GM19372 (cell line): ENCODE data around the gene DNAJB14.
A peak's percentile ranks its signal among the peaks of the same experiment; 100 is the strongest.

Experiments used
- ATAC-seq: cut with Tn5 transposase; IDR thresholded peaks from one replicate; pipeline ENCODE4 v1.9.1; 2021; ENCODE audit warnings: mild to moderate bottlenecking, low read depth, moderate library complexity; ENCODE audit not compliant: unreplicated experiment

DNAJB14 gene

GRCh38 chr4:99945718-99946355 lies 581 bp downstream of the DNAJB14 start:
- ATAC-seq, result peak; percentile 1

GRCh38 chr4:99943904-99944437 lies 2.4 kb downstream of the DNAJB14 start:
- ATAC-seq, result no peak

GRCh38 chr4:99938243-99938753 lies 8.1 kb downstream of the DNAJB14 start:
- no peak for ATAC-seq

GRCh38 chr4:99934891-99935290 lies 11.5 kb downstream of the DNAJB14 start:
- ATAC-seq, result no peak

GRCh38 chr4:99927566-99927965 lies 18.9 kb downstream of the DNAJB14 start:
- no peak for ATAC-seq

GRCh38 chr4:99921174-99921573 lies 25.2 kb downstream of the DNAJB14 start:
- no peak for ATAC-seq

GRCh38 chr4:99918656-99919055 lies 27.8 kb downstream of the DNAJB14 start:
- no peak for ATAC-seq

GRCh38 chr4:99917575-99917974 lies 28.8 kb downstream of the DNAJB14 start:
- no peak for ATAC-seq

- no peak for ATAC-seq
Measured at GRCh38 chr4:99915449-99915848, 31.0 kb downstream of the DNAJB14 start.

- no peak for ATAC-seq
Measured at GRCh38 chr4:99894998-99895397, 51.4 kb downstream of the DNAJB14 start.

GRCh38 chr4:99894161-99894997 lies 52.0 kb downstream of the DNAJB14 start, which contains the start of gene LAMTOR3:
TSS of gene LAMTOR3 (minus strand) at chr4:99894427. CDS start at chr4:99893963, 464 bp downstream.
- ATAC-seq, result peak; percentile 100

- ATAC-seq, result no peak
Measured at GRCh38 chr4:99893839-99894160, 52.6 kb downstream of the DNAJB14 start.

- no peak for ATAC-seq
Measured at GRCh38 chr4:99893029-99893428, 53.4 kb downstream of the DNAJB14 start.

GRCh38 chr4:99891351-99891750 lies 55.1 kb downstream of the DNAJB14 start:
- no peak for ATAC-seq

- ATAC-seq, result no peak
Measured at GRCh38 chr4:99887837-99888236, 58.6 kb downstream of the DNAJB14 start.

GRCh38 chr4:99886146-99886545 lies 60.3 kb downstream of the DNAJB14 start:
- no peak for ATAC-seq

- ATAC-seq, result no peak
Measured at GRCh38 chr4:99885687-99886086, 60.7 kb downstream of the DNAJB14 start.

GRCh38 chr4:99885063-99885664 lies 61.3 kb downstream of the DNAJB14 start:
- ATAC-seq, result no peak

- no peak for ATAC-seq
Measured at GRCh38 chr4:99879458-99879857, 67.0 kb downstream of the DNAJB14 start.

GRCh38 chr4:99878604-99879003 lies 67.8 kb downstream of the DNAJB14 start:
- ATAC-seq, result no peak

GRCh38 chr4:99876946-99877345 lies 69.5 kb downstream of the DNAJB14 start:
- no peak for ATAC-seq
